SJSA1 (cell line): ENCODE measurements around the gene DUSP7. TPM values are rescaled to one million over a fixed set of nuclear protein-coding genes. Genes with fewer than 3 reads are reported as not detected.

Source experiments
- DNase-seq, 2 experiments: peaks; one replicate each; pipeline ENCODE4 v3.0.0-alpha.2; 2015 to 2020; ENCODE audit warnings: low spot score in 2 of 2, low read depth in 1 of 2
- H3K27ac ChIP-seq: fragments of 250-450 bp; sonication (Bioruptor Pico); 2 replicates; pipeline ENCODE4 v1.5.1; 2020; ENCODE audit warnings: mild to moderate bottlenecking, moderate library complexity
- H3K27me3 ChIP-seq: fragments of 250-450 bp; sonication (Bioruptor Pico); replicated peaks from 2 replicates; pipeline ENCODE4 v1.5.1; 2020; ENCODE audit warnings: mild to moderate bottlenecking, moderate library complexity
- H3K36me3 ChIP-seq: fragments of 250-450 bp; sonication (Bioruptor Pico); 2 replicates; pipeline ENCODE4 v1.5.1; 2020; ENCODE audit warnings: mild to moderate bottlenecking
- H3K4me1 ChIP-seq: fragments of 250-450 bp; sonication (Bioruptor Pico); replicated peaks from 2 replicates; pipeline ENCODE4 v1.6.1; 2021; ENCODE audit warnings: mild to moderate bottlenecking
- H3K4me3 ChIP-seq: fragments of 250-450 bp; sonication (Bioruptor Pico); 2 replicates; pipeline ENCODE4 v1.5.1; 2020; ENCODE audit warnings: mild to moderate bottlenecking
- H3K9me3 ChIP-seq: fragments of 250-450 bp; sonication (Bioruptor Pico); replicated peaks from 2 replicates; pipeline ENCODE4 v1.5.1; 2020; ENCODE audit warnings: mild to moderate bottlenecking
- total RNA-seq: library from RNA; depleted of rRNA; stranded (reverse); fragments of >200 nt; shearing (Covaris generic); gene quantifications from 2 replicates; pipeline ENCODE4 v1.2.3, GENCODE V29; 2014; rRNA removed

Gene DUSP7
- total RNA-seq, 1 experiment from 2014 or later: 13.3 TPM

DNA sequence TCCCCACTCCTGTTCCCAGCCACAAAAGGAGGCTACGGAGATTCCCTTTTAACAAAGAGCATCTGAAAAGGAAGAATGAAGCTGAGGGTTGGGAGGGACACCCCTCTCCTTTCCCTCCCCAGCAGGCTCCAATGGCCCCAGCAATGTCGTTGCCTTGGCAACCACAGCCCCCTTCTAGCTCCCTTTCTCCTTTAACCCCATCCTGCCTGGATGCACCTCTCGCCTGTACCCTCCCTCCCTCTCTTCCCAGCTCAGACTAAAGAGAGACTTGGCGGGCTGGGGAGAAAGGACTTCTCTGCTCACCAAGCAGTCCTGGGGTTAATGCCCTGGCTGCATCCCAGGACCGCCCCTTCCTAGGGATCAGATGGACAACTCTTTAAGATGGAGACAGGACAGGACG, 53.6 kb downstream of the DUSP7 start:
- H3K4me1 ChIP-seq: 0 out of 2 replicates have a peak, but pooled peaks cover 1% of the 10 kb centered on the region
- H3K27ac ChIP-seq: no peak overlapping the region

DNA sequence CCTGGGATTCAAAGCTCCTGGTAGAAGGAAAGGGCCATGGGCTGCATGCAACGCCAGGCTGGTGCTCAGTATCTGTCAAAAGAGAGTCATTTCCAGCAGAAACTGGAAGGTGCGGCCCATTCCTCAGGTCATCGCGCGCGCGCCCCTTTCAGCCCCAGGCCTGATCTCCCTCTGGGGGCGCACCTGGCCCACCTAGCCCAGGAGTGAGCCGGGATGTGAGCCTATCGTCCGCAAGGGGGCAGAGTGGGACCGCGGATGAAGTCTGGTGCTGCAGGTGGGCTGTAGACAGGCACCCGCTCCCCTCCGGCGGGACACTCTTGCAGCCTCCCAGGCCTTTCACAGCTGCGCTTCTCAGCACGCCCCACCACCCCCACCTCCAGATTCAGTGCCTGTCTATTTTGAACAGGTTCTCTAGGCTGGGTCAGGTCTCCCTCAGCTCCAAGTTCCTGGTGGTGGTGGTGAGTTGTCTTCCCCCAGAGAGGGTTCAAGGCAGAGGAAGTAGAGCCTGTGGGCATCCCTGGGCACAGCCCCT, 54.9 kb downstream of the DUSP7 start:
- DNase-seq: peak; percentile 65 to 70
- H3K36me3 ChIP-seq: no peaks in the 10 kb centered on the region
- no peak overlapping the region for H3K4me3 ChIP-seq
- no peaks in the 10 kb centered on the region for H3K9me3 ChIP-seq
- no peaks in the 10 kb centered on the region for H3K27me3 ChIP-seq
- H3K27ac ChIP-seq: no peak overlapping the region
- H3K4me1 ChIP-seq: 0 out of 2 replicates have a peak, but pooled peaks cover 3% of the 10 kb centered on the region

More for the DNA sequence above, 53.6 kb downstream of the DUSP7 start:
- no peak for DNase-seq
- H3K4me3 ChIP-seq: no peak overlapping the region
- H3K27me3 ChIP-seq: no peaks in the 10 kb centered on the region
- H3K36me3 ChIP-seq: no peaks in the 10 kb centered on the region
- H3K9me3 ChIP-seq: no peaks in the 10 kb centered on the region

- H3K4me1 ChIP-seq: peaks cover 5% of the 10 kb centered on the region
- no peak overlapping the region for H3K27ac ChIP-seq
- H3K36me3 ChIP-seq: peaks cover 5% of the 10 kb centered on the region
- H3K4me3 ChIP-seq: no peak overlapping the region
- H3K27me3 ChIP-seq: no peaks in the 10 kb centered on the region
- no peaks in the 10 kb centered on the region for H3K9me3 ChIP-seq
- DNase-seq: no peak
Observed at GRCh38 chr3:51999846-52000245, 56.5 kb downstream of the DUSP7 start.

Other genes with a start within 250 kb of the DUSP7 start
- gene IQCF2, start 195.0 kb downstream of the DUSP7 start, total RNA-seq: not detected in 2 replicates
- gene IQCF5, start 181.0 kb downstream of the DUSP7 start, total RNA-seq: not detected in 2 replicates
- not detected in 2 replicates for gene IQCF1, start 153.2 kb downstream of the DUSP7 start, total RNA-seq
- 41.0 and 45.5 TPM in 2 replicates for gene RRP9, start 114.7 kb downstream of the DUSP7 start, total RNA-seq
- 14.7 and 17.9 TPM in 2 replicates for gene PARP3, start 114.2 kb downstream of the DUSP7 start, total RNA-seq
- not detected in 2 replicates for gene GPR62, start 101.2 kb downstream of the DUSP7 start, total RNA-seq
- gene PCBP4, start 89.1 kb downstream of the DUSP7 start, total RNA-seq: 75.3 and 138 TPM in 2 replicates
- gene ABHD14B, start 82.5 kb downstream of the DUSP7 start, total RNA-seq: 26.6 and 31.0 TPM in 2 replicates
- 2.3 and 13.2 TPM in 2 replicates for gene ABHD14A, start 81.5 kb downstream of the DUSP7 start, total RNA-seq
- gene ACY1, start 73.0 kb downstream of the DUSP7 start, total RNA-seq: 11.0 and 19.0 TPM in 2 replicates
- gene RPL29, start 60.7 kb downstream of the DUSP7 start, total RNA-seq: 462 and 868 TPM in 2 replicates
- 12.8 and 14.2 TPM in 2 replicates for gene POC1A, start 97.9 kb upstream of the DUSP7 start, total RNA-seq
- 26.6 and 44.8 TPM in 2 replicates for gene ALAS1, start 141.6 kb upstream of the DUSP7 start, total RNA-seq
- not detected in 2 replicates for gene TLR9, start 169.1 kb upstream of the DUSP7 start, total RNA-seq
- 61.1 and 66.5 TPM in 2 replicates for gene TWF2, start 182.6 kb upstream of the DUSP7 start, total RNA-seq
- 5.5 and 7.7 TPM in 2 replicates for gene PPM1M, start 189.2 kb upstream of the DUSP7 start, total RNA-seq
- 24.1 and 37.0 TPM in 2 replicates for gene WDR82, start 222.1 kb upstream of the DUSP7 start, total RNA-seq
- gene GLYCTK, start 231.3 kb upstream of the DUSP7 start, total RNA-seq: 3.7 and 6.1 TPM in 2 replicates